ENCODE measurements around the gene CD52. TPM values are rescaled to one million over a fixed set of nuclear protein-coding genes. Genes with fewer than 3 reads are reported as not detected.

The CD52 gene
- total and polyA plus RNA-seq, 2 of the 13 experiments (the other 11 are each of a cell fraction or from before 2014, with no cell fraction given), result 0.32 TPM; not detected in 1

DNA sequence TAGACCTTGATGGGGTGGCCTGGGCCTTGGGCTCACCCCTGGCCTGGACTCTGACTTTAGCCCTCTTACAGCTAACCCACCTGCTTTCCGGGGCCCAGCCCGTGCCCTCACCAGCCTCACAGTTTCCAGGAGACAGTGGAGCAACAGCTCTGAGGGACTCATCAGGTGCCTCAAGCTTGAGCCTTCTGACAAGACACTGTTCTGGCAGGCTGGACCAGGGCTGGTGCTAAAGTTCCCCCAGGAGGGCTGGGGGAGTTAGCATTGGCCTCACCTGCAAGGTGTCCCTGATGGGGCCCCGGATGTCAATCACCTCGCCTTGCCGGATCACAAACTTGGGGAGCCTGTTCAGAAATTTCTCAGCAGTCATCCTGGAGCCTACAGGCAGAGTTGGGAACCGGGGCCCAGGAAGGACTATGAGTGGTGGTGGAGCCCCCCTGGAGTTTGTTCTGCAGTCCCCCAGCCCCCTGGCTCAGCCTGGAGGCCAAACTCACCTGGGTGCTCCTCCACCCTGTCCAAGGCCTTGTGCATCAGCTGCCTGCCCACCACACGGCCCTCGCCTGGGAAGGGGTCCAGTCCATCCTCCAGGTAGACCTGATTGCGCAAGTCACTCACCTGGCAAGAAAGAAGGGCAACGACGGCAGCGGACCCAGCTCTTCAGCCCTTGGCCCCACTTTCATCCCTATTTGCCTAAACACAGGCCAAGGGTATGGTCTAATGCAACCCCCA, 33.7 kb upstream of the CD52 start:
- in situ Hi-C loops (cut with HindIII; ENCODE audit: extremely low pct_ligation_motif_present, low pct_unique_long_range_greater_than_20kb), result loop anchor here (5.0 kb wide), 2 partner anchors 38 to 108 kb away; no protein-coding TSS in a partner anchor
- ATAC-seq, result no peak

More for the DNA sequence above, 33.7 kb upstream of the CD52 start:
- Histone ChIP-seq H3K4me3 (replicated peaks in 1 of 3; ENCODE audit: insufficient read depth in 1 of 3, low read depth in 2 of 3, low read length in 3 of 3) (no peak overlapping the region), H4K20me1 (ENCODE audit: insufficient read depth, low read length) (no peaks in the 10 kb centered on the region), H3K4me2 (ENCODE audit: low read depth, low read length) (no peak overlapping the region), H3K9ac (ENCODE audit: insufficient read depth, low read depth, low read length) (no peak overlapping the region), H3K27ac (ENCODE audit: extremely low read length, insufficient read depth, low read length) (no peak overlapping the region), H3K79me2 (ENCODE audit: insufficient read depth, low read length) (no peaks in the 10 kb centered on the region), H2AFZ (ENCODE audit: low read length) (no peak overlapping the region), H3K27me3 (ENCODE audit: control insufficient read depth in 1 of 2, insufficient read depth in 2 of 2, low read length in 2 of 2) (no peaks in the 10 kb centered on the region), H3K9me3 (ENCODE audit: low read length) (no peaks in the 10 kb centered on the region), H3K36me3 (replicated peaks in 1 of 2; ENCODE audit: control insufficient read depth in 1 of 2, insufficient read depth in 2 of 2, low read length in 2 of 2) (no peaks in the 10 kb centered on the region; a peak in 1 of 5 replicates), H3K4me1 (ENCODE audit: insufficient read depth, low read length) (peaks cover 19% of the 10 kb centered on the region)
- BruUV-seq (replicated peaks), result no TSS peak
- CTCF ChIA-PET (ENCODE audit: low intra/inter-chr PET ratio, low total read pairs), result interaction anchor here (2.3 to 3.4 kb wide), 4 partner anchors 37 to 133 kb away, joined by 22 to 51 read pairs (median 22); no protein-coding TSS in a partner anchor
- no peak for TF ChIP-seq JARID2 (CRISPR knock-in tag; IDR thresholded peaks at IDR 0.05; ENCODE audit: insufficient replicate concordance)
- peak; percentile 80 for TF ChIP-seq CEBPB (IDR thresholded peaks at IDR 0.05; ENCODE audit: borderline replicate concordance, low read depth, low read length)
- TF ChIP-seq ZNF792 (CRISPR knock-in tag; IDR thresholded peaks at IDR 0.05), result no peak
- TF ChIP-seq ZNF33A (CRISPR knock-in tag; IDR thresholded peaks at IDR 0.05; ENCODE audit: borderline replicate concordance), result no peak
- TF ChIP-seq MED1 (CRISPR knock-in tag; IDR thresholded peaks at IDR 0.05), result no peak
- TF ChIP-seq, protein P1, sequence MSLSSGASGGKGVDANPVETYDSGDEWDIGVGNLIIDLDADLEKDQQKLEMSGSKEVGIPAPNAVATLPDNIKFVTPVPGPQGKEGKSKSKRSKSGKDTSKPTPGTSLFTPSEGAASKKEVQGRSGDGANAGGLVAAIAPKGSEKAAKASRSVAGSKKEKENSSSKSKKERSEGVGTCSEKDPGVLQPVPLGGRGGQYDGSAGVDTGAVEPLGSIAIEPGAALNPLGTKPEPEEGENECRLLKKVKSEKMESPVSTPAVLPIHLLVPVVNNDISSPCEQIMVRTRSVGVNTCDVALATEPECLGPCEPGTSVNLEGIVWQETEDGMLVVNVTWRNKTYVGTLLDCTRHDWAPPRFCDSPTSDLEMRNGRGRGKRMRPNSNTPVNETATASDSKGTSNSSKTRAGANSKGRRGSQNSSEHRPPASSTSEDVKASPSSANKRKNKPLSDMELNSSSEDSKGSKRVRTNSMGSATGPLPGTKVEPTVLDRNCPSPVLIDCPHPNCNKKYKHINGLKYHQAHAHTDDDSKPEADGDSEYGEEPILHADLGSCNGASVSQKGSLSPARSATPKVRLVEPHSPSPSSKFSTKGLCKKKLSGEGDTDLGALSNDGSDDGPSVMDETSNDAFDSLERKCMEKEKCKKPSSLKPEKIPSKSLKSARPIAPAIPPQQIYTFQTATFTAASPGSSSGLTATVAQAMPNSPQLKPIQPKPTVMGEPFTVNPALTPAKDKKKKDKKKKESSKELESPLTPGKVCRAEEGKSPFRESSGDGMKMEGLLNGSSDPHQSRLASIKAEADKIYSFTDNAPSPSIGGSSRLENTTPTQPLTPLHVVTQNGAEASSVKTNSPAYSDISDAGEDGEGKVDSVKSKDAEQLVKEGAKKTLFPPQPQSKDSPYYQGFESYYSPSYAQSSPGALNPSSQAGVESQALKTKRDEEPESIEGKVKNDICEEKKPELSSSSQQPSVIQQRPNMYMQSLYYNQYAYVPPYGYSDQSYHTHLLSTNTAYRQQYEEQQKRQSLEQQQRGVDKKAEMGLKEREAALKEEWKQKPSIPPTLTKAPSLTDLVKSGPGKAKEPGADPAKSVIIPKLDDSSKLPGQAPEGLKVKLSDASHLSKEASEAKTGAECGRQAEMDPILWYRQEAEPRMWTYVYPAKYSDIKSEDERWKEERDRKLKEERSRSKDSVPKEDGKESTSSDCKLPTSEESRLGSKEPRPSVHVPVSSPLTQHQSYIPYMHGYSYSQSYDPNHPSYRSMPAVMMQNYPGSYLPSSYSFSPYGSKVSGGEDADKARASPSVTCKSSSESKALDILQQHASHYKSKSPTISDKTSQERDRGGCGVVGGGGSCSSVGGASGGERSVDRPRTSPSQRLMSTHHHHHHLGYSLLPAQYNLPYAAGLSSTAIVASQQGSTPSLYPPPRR (CRISPR knock-in tag; IDR thresholded peaks at IDR 0.05; ENCODE audit: borderline replicate concordance), result no peak
- TF ChIP-seq CEBPG (CRISPR knock-in tag; IDR thresholded peaks at IDR 0.05), result peak; percentile 29; the same call in 1 of the 2 replicates
- TF ChIP-seq, protein P2, sequence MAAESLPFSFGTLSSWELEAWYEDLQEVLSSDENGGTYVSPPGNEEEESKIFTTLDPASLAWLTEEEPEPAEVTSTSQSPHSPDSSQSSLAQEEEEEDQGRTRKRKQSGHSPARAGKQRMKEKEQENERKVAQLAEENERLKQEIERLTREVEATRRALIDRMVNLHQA (CRISPR knock-in tag; IDR thresholded peaks at IDR 0.05), result no peak
- POLR2A ChIA-PET, result no interaction called here
- WGBS (ENCODE audit: low lambda C conversion rate), result 100% methylated on average over 1 of the region's 12 CpGs
- no peak for FAIRE-seq
- no peak for DNase-seq (ENCODE audit: low spot score)
- intact Hi-C loops (cut with micrococcal nuclease; ENCODE audit: unreplicated experiment), result no loop called here

Measured in HepG2 (cell line).